Measurements from ENCODE around the gene THSD4.

The THSD4 gene

DNA sequence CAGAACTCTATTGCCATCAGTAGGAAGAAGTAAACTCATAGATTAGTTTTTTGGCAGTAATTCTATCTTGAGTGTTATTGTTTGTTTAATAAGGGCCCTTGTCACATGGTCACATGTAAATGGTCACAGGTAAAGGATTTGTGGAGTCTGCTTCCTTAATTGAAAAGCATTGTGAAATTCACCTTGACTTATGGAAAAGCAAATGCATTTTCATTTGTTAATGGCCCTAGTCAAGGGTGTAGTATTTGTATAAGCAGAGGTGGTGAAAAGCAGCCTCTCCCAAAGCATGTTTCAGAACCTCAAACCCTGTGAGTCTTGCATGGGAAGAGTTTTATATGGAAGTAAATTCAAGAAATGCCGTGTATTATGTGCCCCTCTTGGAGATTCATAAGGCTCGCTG is 497.6 kb downstream of the THSD4 start:
- TF ChIP-seq, protein P1, sequence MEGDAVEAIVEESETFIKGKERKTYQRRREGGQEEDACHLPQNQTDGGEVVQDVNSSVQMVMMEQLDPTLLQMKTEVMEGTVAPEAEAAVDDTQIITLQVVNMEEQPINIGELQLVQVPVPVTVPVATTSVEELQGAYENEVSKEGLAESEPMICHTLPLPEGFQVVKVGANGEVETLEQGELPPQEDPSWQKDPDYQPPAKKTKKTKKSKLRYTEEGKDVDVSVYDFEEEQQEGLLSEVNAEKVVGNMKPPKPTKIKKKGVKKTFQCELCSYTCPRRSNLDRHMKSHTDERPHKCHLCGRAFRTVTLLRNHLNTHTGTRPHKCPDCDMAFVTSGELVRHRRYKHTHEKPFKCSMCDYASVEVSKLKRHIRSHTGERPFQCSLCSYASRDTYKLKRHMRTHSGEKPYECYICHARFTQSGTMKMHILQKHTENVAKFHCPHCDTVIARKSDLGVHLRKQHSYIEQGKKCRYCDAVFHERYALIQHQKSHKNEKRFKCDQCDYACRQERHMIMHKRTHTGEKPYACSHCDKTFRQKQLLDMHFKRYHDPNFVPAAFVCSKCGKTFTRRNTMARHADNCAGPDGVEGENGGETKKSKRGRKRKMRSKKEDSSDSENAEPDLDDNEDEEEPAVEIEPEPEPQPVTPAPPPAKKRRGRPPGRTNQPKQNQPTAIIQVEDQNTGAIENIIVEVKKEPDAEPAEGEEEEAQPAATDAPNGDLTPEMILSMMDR (conservative IDR thresholded peaks at IDR 0.05): no peak
- no peak overlapping the region for H3K27ac ChIP-seq

DNA sequence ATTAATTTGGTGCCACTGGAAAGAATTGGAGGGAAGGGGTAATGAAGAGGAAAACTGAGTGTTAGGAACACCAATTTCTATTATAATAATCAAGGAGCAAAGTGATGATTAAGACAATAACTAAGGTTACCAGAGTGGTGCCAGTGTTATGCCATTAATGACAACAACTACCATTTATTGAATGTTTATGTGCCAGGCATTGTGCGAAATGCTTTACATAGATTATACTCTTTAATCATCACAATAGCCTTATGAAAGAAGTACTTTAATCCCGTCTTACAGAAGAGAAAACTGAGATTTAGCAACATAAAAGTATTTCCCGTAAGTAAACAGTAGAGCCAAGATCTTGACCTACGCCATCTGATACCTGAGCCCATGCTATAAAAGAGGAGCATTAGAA is 507.8 kb downstream of the THSD4 start:
- no peak overlapping the region for H3K27ac ChIP-seq
- TF ChIP-seq, protein P1 (conservative IDR thresholded peaks at IDR 0.05): no peak

GRCh38 chr15:71626596-71627088 is 511.4 kb downstream of the THSD4 start:
- H3K27ac ChIP-seq: peak overlapping the region; percentile 40
- TF ChIP-seq, protein P1 (conservative IDR thresholded peaks at IDR 0.05): no peak

DNA sequence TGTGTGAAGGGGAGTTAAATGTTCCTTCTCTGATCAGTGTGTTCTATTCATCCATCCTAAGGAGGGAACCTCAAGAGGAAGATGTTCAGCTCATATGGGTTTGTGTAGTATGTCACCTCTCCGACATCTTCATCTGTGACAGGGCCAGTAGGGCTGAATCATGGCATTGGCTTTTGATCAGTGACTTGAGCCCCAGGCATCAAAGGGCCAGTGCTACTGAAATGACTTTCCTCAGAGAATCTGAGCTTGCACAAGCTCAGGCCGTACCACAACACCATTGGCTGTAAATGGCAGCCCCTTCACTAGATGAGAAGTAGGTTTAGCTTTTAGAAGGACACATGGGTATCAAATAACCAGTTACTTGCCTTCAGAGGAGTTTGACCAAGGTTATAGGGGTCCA is 511.9 kb downstream of the THSD4 start:
- TF ChIP-seq, protein P1 (conservative IDR thresholded peaks at IDR 0.05): no peak
- H3K27ac ChIP-seq: peak overlapping the region; percentile 40

GRCh38 chr15:71627604-71628003 is 512.3 kb downstream of the THSD4 start:
- TF ChIP-seq, protein P1 (conservative IDR thresholded peaks at IDR 0.05): no peak
- peak overlapping the region; percentile 40; the same call in 1 of the 2 replicates for H3K27ac ChIP-seq

DNA sequence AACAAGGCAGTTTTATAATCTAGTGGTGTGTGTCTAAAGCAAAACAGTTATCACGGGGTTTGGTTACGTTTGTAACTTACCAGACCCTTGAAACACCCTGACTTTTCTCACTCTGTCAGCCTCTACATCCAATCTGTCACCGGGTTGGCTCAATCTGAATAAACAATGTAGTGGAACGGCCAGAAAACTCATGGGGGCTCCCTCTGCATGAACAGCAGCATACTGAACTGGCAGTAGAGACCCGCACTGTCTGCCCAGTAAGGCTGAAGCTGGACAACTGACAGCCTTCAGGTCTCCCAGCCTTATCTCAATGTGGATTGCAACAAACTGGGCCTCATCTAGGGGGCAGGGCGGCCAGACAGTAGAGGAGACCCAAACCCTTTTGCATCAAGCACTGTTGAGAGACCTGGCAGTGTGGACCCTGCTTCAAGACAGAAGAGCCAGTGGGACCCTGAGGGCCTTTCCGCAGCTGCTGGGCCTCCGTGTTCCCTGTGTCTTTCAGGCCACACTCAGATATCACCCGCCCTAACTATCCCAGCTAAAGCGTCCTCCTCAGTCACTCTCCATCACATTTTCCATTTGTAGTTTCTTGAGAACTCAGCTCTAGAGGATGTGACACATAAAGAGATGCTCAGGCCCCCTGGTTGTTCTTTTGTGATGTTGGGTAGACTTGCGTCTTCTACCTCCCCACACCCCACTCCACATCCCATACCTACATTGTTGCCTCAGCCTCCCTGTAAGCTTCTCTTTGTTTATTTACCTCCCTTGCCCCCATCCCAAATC is 513.9 kb downstream of the THSD4 start:
- TF ChIP-seq, protein P1 (conservative IDR thresholded peaks at IDR 0.05): no peak
- H3K27ac ChIP-seq: no peak overlapping the region

DNA sequence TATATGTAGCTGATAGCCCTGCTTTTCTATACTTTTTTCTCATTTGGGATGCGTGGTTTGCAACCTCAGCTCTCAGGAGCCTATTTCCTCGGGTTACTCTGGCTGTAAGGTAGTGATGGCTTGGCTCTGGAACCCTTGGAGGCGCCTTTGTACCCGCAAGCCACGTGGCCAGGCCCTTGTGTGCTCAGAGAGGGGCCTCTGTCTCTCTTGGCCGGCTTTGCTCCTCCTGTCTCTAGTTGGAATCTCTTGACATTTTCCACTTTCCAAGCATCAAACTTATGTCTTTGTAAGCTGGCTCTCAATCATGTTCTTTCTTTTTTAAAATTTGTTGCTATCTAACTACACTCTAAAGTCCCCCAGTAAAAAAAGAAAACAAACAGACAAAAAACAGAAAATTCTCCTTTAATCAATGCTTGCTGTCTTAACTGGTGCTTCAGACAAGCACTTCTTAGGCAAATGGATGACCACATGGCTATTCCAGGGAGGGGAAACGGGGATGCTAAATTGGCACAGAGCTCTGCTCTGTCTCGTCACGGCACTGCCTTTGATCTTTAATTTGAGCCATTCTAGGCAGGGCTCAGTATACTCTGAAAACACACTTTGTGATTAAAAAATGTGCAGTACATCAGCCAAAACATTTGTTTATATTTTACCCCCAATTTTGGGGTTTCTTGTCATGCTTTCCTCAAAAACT is 514.7 kb downstream of the THSD4 start:
- TF ChIP-seq, protein P1 (conservative IDR thresholded peaks at IDR 0.05): no peak

More for the DNA sequence above, 514.7 kb downstream of the THSD4 start:
- H3K27ac ChIP-seq: no peak overlapping the region

Data from VCaP (cell line).